Chondrocyte (in vitro differentiated cells): Measurements from ENCODE around the gene TTC28. TPM values are rescaled to one million over a fixed set of nuclear protein-coding genes. Genes with fewer than 3 reads are reported as not detected.

Source experiments
- DNase-seq: peaks from one replicate; pipeline ENCODE4 v3.0.0; 2021; ENCODE audit warnings: mixed read lengths, low spot score
- H3K27ac Mint-ChIP-seq: one replicate; pipeline ENCODE4 v1.8.0; 2021; ENCODE audit warnings: mild to moderate bottlenecking, moderate library complexity, mixed read lengths; ENCODE audit not compliant: unreplicated experiment
- H3K27me3 Mint-ChIP-seq: 2 replicates; pipeline ENCODE4 v1.8.0; 2021; ENCODE audit warnings: low read depth, mixed read lengths
- H3K36me3 Mint-ChIP-seq: 2 replicates; pipeline ENCODE4 v1.8.0; 2021; ENCODE audit warnings: low read depth, mixed read lengths
- H3K4me1 Mint-ChIP-seq: 2 replicates; pipeline ENCODE4 v1.8.0; 2021; ENCODE audit warnings: low read depth, mild to moderate bottlenecking, mixed read lengths
- H3K4me3 Mint-ChIP-seq: one replicate; pipeline ENCODE4 v1.8.0; 2021; ENCODE audit warnings: mild to moderate bottlenecking, moderate library complexity, mixed read lengths; ENCODE audit not compliant: unreplicated experiment
- H3K9me3 Mint-ChIP-seq: 2 replicates; pipeline ENCODE4 v1.8.0; 2021; ENCODE audit warnings: low read depth, mixed read lengths
- CTCF ChIP-seq: fragments of 200-600 bp; sonication (generic); IDR thresholded peaks from 2 replicates; pipeline ENCODE4 v1.5.0; 2021; ENCODE audit warnings: antibody characterized with exemption, mild to moderate bottlenecking, moderate library complexity
- total RNA-seq: library from RNA; stranded (reverse); gene quantifications from 3 replicates; pipeline ENCODE4 v1.2.1, GENCODE V29; 2021

The TTC28 gene
- total RNA-seq, 1 donor from 2014 or later: 38.3 TPM

DNA sequence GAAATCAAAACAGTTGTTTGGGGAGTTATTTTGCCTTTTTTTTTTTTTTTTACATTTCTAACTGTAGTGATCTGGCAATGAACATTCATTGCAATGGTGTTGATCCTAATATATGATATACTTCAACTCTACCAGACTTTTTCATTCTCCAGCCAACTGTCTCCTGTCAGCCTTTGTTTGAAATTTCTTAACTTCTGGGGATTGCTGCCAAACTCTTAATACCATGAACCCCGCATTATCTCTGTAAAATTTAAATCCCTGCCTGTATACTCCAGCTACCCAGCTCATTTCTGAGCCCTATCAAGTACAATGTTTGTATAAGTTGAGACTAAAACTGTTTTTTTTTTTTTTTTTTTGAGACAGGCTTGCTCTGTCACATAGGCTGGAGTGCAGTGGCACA lies 280.7 kb downstream of the TTC28 start:
- H3K27me3 Mint-ChIP-seq: no peaks in the 10 kb centered on the region
- no peaks in the 10 kb centered on the region for H3K9me3 Mint-ChIP-seq
- H3K27ac Mint-ChIP-seq: no peak overlapping the region
- DNase-seq: no peak
- no peak for TF ChIP-seq CTCF
- no peak overlapping the region for H3K4me3 Mint-ChIP-seq
- H3K4me1 Mint-ChIP-seq: peaks cover 26% of the 10 kb centered on the region
- H3K36me3 Mint-ChIP-seq: no peaks in the 10 kb centered on the region

GRCh38 chr22:28398355-28398754 lies 281.3 kb downstream of the TTC28 start:
- Mint-ChIP-seq H3K27ac (peak overlapping the region; percentile 42), H3K4me3 (no peak overlapping the region), H3K36me3 (no peaks in the 10 kb centered on the region), H3K27me3 (no peaks in the 10 kb centered on the region), H3K9me3 (no peaks in the 10 kb centered on the region), H3K4me1 (peaks cover 26% of the 10 kb centered on the region)
- DNase-seq: no peak
- TF ChIP-seq CTCF: no peak

DNA sequence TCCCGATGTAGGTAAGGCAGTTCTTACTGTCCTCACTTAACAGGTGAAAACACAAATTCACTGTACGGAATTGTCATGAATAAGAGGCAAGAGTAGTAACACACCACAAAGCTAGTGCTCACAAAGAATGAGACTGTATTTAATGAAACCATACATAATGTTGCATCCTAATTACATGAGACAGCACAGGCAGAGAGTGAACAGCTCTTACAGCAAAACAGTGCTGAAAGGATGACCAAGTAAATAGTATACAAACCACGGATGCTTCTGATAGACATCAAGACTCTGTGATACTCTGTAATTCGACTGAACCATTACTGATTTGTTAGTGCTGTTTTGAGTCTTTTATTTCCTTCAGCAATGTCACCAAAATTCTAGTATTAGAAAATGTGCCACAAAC lies 282.3 kb downstream of the TTC28 start:
- TF ChIP-seq CTCF: no peak
- H3K9me3 Mint-ChIP-seq: no peaks in the 10 kb centered on the region
- no peaks in the 10 kb centered on the region for H3K27me3 Mint-ChIP-seq

GRCh38 chr22:28395920-28396753 lies 283.5 kb downstream of the TTC28 start:
- H3K4me3 Mint-ChIP-seq: no peak overlapping the region
- TF ChIP-seq CTCF: no peak
- H3K27me3 Mint-ChIP-seq: no peaks in the 10 kb centered on the region
- H3K27ac Mint-ChIP-seq: peak overlapping the region; percentile 52
- H3K36me3 Mint-ChIP-seq: peaks cover 5% of the 10 kb centered on the region
- DNase-seq: no peak
- H3K9me3 Mint-ChIP-seq: peaks cover 4% of the 10 kb centered on the region
- H3K4me1 Mint-ChIP-seq: peaks cover 29% of the 10 kb centered on the region

More for the DNA sequence above, 282.3 kb downstream of the TTC28 start:
- H3K36me3 Mint-ChIP-seq: peaks cover 1% of the 10 kb centered on the region
- peaks cover 26% of the 10 kb centered on the region for H3K4me1 Mint-ChIP-seq
- no peak for DNase-seq
- no peak overlapping the region for H3K4me3 Mint-ChIP-seq
- H3K27ac Mint-ChIP-seq: no peak overlapping the region

DNA sequence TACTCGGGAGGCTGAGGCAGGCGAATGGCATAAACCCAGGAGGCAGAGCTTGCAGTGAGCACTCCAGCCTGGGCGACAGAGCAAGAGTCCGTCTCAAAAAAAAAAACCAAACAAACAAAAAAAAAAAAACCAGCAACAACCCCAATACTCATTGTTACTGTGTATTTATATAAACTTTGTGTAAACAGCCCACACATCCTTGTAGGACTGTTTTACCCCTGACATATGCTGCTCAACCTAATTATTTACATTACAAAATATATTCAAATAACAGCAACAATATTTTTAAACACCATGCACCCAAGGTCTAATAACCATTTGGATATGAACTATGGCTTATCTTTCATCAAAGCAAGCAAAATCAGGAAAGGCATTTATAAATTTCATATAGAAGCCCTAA lies 284.1 kb downstream of the TTC28 start:
- Mint-ChIP-seq H3K9me3 (peaks cover 6% of the 10 kb centered on the region), H3K27me3 (no peaks in the 10 kb centered on the region), H3K27ac (no peak overlapping the region), H3K4me1 (peaks cover 29% of the 10 kb centered on the region), H3K36me3 (peaks cover 5% of the 10 kb centered on the region), H3K4me3 (no peak overlapping the region)
- TF ChIP-seq CTCF: no peak
- no peak for DNase-seq
